Endodermal cell (in vitro differentiated cells): ENCODE results near the gene RLN3. TPM values are rescaled to one million over a fixed set of nuclear protein-coding genes. Genes with fewer than 3 reads are reported as not detected.
"Not testable (repeated sequence)": the region's sequence is repeated elsewhere in the genome, so short reads cannot be mapped to it uniquely, and the experiment has no call there.

ENCODE experiments used
- DNase-seq: peaks from one replicate; pipeline ENCODE4 v3.0.0-alpha.2; 2017
- H3K27ac ChIP-seq: 2 replicates; pipeline ENCODE4 v1.5.1; 2013; ENCODE audit warnings: mild to moderate bottlenecking, low read depth, low read length, moderate library complexity
- H3K27me3 ChIP-seq: 2 replicates; pipeline ENCODE4 v1.6.1; 2013; ENCODE audit warnings: mild to moderate bottlenecking, low read length, moderate library complexity; ENCODE audit not compliant: insufficient read depth, control insufficient read depth, poor library complexity, severe bottlenecking
- H3K36me3 ChIP-seq: 2 replicates; pipeline ENCODE4 v1.7.0; 2013; ENCODE audit warnings: mild to moderate bottlenecking, low read length, moderate library complexity; ENCODE audit not compliant: control insufficient read depth, insufficient read depth
- H3K4me1 ChIP-seq: one replicate; pipeline ENCODE4 v1.7.0; 2013; ENCODE audit warnings: low read length; ENCODE audit not compliant: control insufficient read depth, insufficient read depth
- H3K4me3 ChIP-seq: 2 replicates; pipeline ENCODE4 v1.5.1; 2013; ENCODE audit warnings: mild to moderate bottlenecking, low read length, moderate library complexity
- H3K9ac ChIP-seq: 2 replicates; pipeline ENCODE4 v1.6.1; 2013; ENCODE audit warnings: mild to moderate bottlenecking, low read length, moderate library complexity; ENCODE audit not compliant: poor library complexity, severe bottlenecking; ENCODE audit errors: extremely low read depth
- H3K9me3 ChIP-seq: 2 replicates; pipeline ENCODE4 v1.6.1; 2013; ENCODE audit warnings: mild to moderate bottlenecking, low read length, moderate library complexity; ENCODE audit not compliant: control insufficient read depth
- H3K27ac Mint-ChIP-seq: 2 replicates; pipeline ENCODE4 v1.8.0; 2020; ENCODE audit warnings: mixed read lengths
- H3K27me3 Mint-ChIP-seq: 2 replicates; pipeline ENCODE4 v1.8.0; 2021; ENCODE audit warnings: mild to moderate bottlenecking, mixed read lengths; ENCODE audit not compliant: insufficient read depth
- H3K36me3 Mint-ChIP-seq: 2 replicates; pipeline ENCODE4 v1.8.0; 2020; ENCODE audit warnings: low read depth, mixed read lengths
- H3K4me1 Mint-ChIP-seq: 2 replicates; pipeline ENCODE4 v1.8.0; 2020; ENCODE audit warnings: mixed read lengths
- H3K4me3 Mint-ChIP-seq: 2 replicates; pipeline ENCODE4 v1.8.0; 2020; ENCODE audit warnings: mild to moderate bottlenecking, moderate library complexity, mixed read lengths
- H3K9me3 Mint-ChIP-seq: 2 replicates; pipeline ENCODE4 v1.8.0; 2020; ENCODE audit warnings: mild to moderate bottlenecking, mixed read lengths
- CTCF ChIP-seq: fragments of 200-600 bp; sonication (generic); conservative IDR thresholded peaks from 2 replicates; pipeline ENCODE4 v1.5.0; 2021; ENCODE audit warnings: antibody characterized with exemption, mild to moderate bottlenecking
- WGBS, 2 experiments: methylation state at CpG; one replicate each; pipeline versions ENCODE4 v1.1.5 to v1.1.7; 2013; ENCODE audit warnings: missing lambda C conversion rate in 2 of 2, mixed read lengths in 1 of 2; ENCODE audit not compliant: insufficient coverage in 1 of 2, insufficient read length in 1 of 2; 5-methylcytosine and 5-hydroxymethylcytosine counted together
- total RNA-seq, 2 donors: library from RNA; stranded (reverse); fragmentation: NEBNext Ultra II Directional in 1 of 2; extraction: Animal tissue kit (Norgen Biotek cat#: 25700) in 1 of 2; gene quantifications; 2 replicates in 1 of 2; 3 replicates in 1 of 2; pipeline ENCODE4 v1.2.1, GENCODE V29; 2021

The RLN3 gene
- total RNA-seq, 2 donors from 2014 or later: not detected

GRCh38 chr19:14039181-14039580 is 11.2 kb downstream of the RLN3 start:
- Mint-ChIP-seq H3K27me3 (no peaks in the 10 kb centered on the region), H3K4me1 (no peaks in the 10 kb centered on the region), H3K4me3 (no peak overlapping the region), H3K27ac (no peak overlapping the region), H3K36me3 (peaks cover 10% of the 10 kb centered on the region), H3K9me3 (no peaks in the 10 kb centered on the region)
- Histone ChIP-seq H3K9me3 (no peaks in the 10 kb centered on the region), H3K9ac (no peak overlapping the region), H3K4me3 (no peak overlapping the region), H3K36me3 (peaks cover 4% of the 10 kb centered on the region), H3K4me1 (no peaks in the 10 kb centered on the region), H3K27ac (no peak overlapping the region), H3K27me3 (no peaks in the 10 kb centered on the region)
- DNase-seq: no peak
- no peak for TF ChIP-seq CTCF
- 91 to 94% methylated on average over 3 to 7 of the region's 7 CpGs for WGBS, 2 experiments

GRCh38 chr19:14042659-14043608 is 15.0 kb downstream of the RLN3 start:
- not testable (repeated sequence) for H3K9me3 ChIP-seq, H3K9me3 Mint-ChIP-seq, H3K4me1 Mint-ChIP-seq, H3K36me3 ChIP-seq, H3K9ac ChIP-seq, H3K27me3 Mint-ChIP-seq, H3K27me3 ChIP-seq, H3K4me1 ChIP-seq, H3K4me3 Mint-ChIP-seq, H3K4me3 ChIP-seq
- WGBS, 2 experiments: 73 to 83% methylated on average over 9 to 19 of the region's 19 CpGs
- H3K27ac Mint-ChIP-seq: peak overlapping the region; percentile 89
- peak; percentile 91 for DNase-seq
- peaks cover 17% of the 10 kb centered on the region for H3K36me3 Mint-ChIP-seq
- peak; percentile 82 for TF ChIP-seq CTCF
- peak overlapping the region; percentile 49 for H3K27ac ChIP-seq

- 88 to 95% methylated on average over 7 to 10 of the region's 10 CpGs for WGBS, 2 experiments
These were observed 19.9 kb downstream of the RLN3 start for GRCh38 chr19:14047866-14048265.

More at GRCh38 chr19:14047866-14048265, 19.9 kb downstream of the RLN3 start:
- H3K4me3 Mint-ChIP-seq, H3K36me3 ChIP-seq, H3K27me3 ChIP-seq, H3K27ac ChIP-seq, H3K27ac Mint-ChIP-seq, H3K4me3 ChIP-seq, H3K9me3 ChIP-seq, H3K4me1 ChIP-seq, DNase-seq, H3K27me3 Mint-ChIP-seq, H3K9me3 Mint-ChIP-seq, H3K4me1 Mint-ChIP-seq, H3K9ac ChIP-seq: not testable (repeated sequence)
- H3K36me3 Mint-ChIP-seq: peaks cover 36% of the 10 kb centered on the region
